HUES64 (cell line): ENCODE data around the gene ZNF764.
A peak's percentile ranks its signal among the peaks of the same experiment; 100 is the strongest.
"Not testable (repeated sequence)": the region's sequence is repeated elsewhere in the genome, so short reads cannot be mapped to it uniquely, and the experiment has no call there.

ENCODE experiments used
- H3K27ac ChIP-seq: 2 replicates; pipeline ENCODE4 v1.7.0; 2013; ENCODE audit warnings: low read depth, low read length, inconsistent platforms
- H3K27me3 ChIP-seq: 2 replicates; pipeline ENCODE4 v1.6.1; 2013; ENCODE audit warnings: mild to moderate bottlenecking, low read length; ENCODE audit not compliant: insufficient read depth
- H3K36me3 ChIP-seq: 2 replicates; pipeline ENCODE4 v1.6.1; 2013; ENCODE audit warnings: mild to moderate bottlenecking, low read length; ENCODE audit not compliant: insufficient read depth
- H3K4me1 ChIP-seq: 2 replicates; pipeline ENCODE4 v1.6.1; 2013; ENCODE audit warnings: mild to moderate bottlenecking, low read length, moderate library complexity; ENCODE audit not compliant: insufficient read depth
- H3K4me3 ChIP-seq: 2 replicates; pipeline ENCODE4 v1.5.1; 2013; ENCODE audit warnings: mild to moderate bottlenecking, low read length, moderate library complexity
- H3K9ac ChIP-seq: 2 replicates; pipeline ENCODE4 v1.6.1; 2013; ENCODE audit warnings: mild to moderate bottlenecking, low read depth, low read length
- H3K9me3 ChIP-seq: 2 replicates; pipeline ENCODE4 v1.6.1; 2013; ENCODE audit warnings: low read depth, low read length; ENCODE audit not compliant: insufficient read depth
- WGBS: fragments of 150-250, 120-280 bp; methylation state at CpG from one replicate; pipeline ENCODE4 v1.1.7; 2013; ENCODE audit warnings: missing lambda C conversion rate; 5-methylcytosine and 5-hydroxymethylcytosine counted together

Gene ZNF764

GRCh38 chr16:30589582-30589981 lies 31.4 kb upstream of the ZNF764 start:
- WGBS, result 90% methylated on average over 2 of the region's 2 CpGs
- not testable (repeated sequence) for H3K27ac ChIP-seq, H3K27me3 ChIP-seq, H3K4me3 ChIP-seq, H3K4me1 ChIP-seq, H3K9ac ChIP-seq, H3K9me3 ChIP-seq
- peaks cover 15% of the 10 kb centered on the region for H3K36me3 ChIP-seq

DNA sequence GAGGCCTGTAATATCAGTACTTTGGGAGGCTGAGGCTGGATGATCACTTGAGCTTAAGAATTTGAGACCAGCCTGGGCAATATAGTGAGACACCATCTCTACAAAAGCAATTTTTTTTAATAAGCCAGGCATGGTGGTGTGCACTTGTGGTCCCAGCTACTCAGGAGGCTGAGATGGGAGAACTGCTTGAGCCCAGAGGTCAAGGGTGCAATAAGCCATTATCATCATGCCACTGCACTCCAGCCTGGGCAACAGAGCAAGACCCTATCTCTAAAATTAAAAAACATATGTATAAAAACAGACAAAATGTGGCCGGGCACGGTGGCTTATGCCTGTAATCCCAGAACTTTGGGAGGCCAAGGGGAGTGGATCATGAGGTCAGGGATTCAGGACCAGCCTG lies 30.5 kb upstream of the ZNF764 start:
- Histone ChIP-seq H3K27me3 (no peaks in the 10 kb centered on the region), H3K27ac (no peak overlapping the region), H3K4me3 (no peak overlapping the region), H3K4me1 (peaks cover 4% of the 10 kb centered on the region; the same call in 1 of the 2 replicates), H3K9ac (no peak overlapping the region), H3K36me3 (peaks cover 14% of the 10 kb centered on the region), H3K9me3 (no peaks in the 10 kb centered on the region)
- 93% methylated on average over 2 of the region's 2 CpGs for WGBS

- Histone ChIP-seq H3K9me3 (no peaks in the 10 kb centered on the region), H3K4me1 (peaks cover 4% of the 10 kb centered on the region; the same call in 1 of the 2 replicates), H3K36me3 (peaks cover 40% of the 10 kb centered on the region), H3K27me3 (no peaks in the 10 kb centered on the region), H3K27ac (peak within 1 kb of the TSS; percentile 82), H3K9ac (peak within 1 kb of the TSS; percentile 93), H3K4me3 (peak within 1 kb of the TSS; percentile 71)
- 4% methylated on average over 50 of the region's 50 CpGs for WGBS
Observed at GRCh38 chr16:30585400-30586191, 27.4 kb upstream of the ZNF764 start, which contains the start of gene ZNF785. Gene ZNF785, minus strand, starts transcription at chr16:30585697. Its CDS starts 86 bp downstream, at chr16:30585611.

GRCh38 chr16:30585022-30585399 lies 26.8 kb upstream of the ZNF764 start:
- 1% methylated on average over 20 of the region's 23 CpGs for WGBS
- Histone ChIP-seq H3K4me3 (peak overlapping the region; percentile 71), H3K4me1 (peaks cover 4% of the 10 kb centered on the region; the same call in 1 of the 2 replicates)

GRCh38 chr16:30582611-30583340 lies 24.6 kb upstream of the ZNF764 start:
- Histone ChIP-seq H3K27ac (no peak overlapping the region), H3K36me3 (peaks cover 51% of the 10 kb centered on the region), H3K9ac (no peak overlapping the region), H3K9me3 (no peaks in the 10 kb centered on the region), H3K4me3 (no peak overlapping the region), H3K4me1 (peaks cover 4% of the 10 kb centered on the region; the same call in 1 of the 2 replicates), H3K27me3 (no peaks in the 10 kb centered on the region)
- WGBS, result 97% methylated on average over 48 of the region's 48 CpGs

More at GRCh38 chr16:30585022-30585399, 26.8 kb upstream of the ZNF764 start:
- H3K9ac ChIP-seq, result peak overlapping the region; percentile 93
- H3K27me3 ChIP-seq, result no peaks in the 10 kb centered on the region
- H3K36me3 ChIP-seq, result peaks cover 41% of the 10 kb centered on the region
- no peaks in the 10 kb centered on the region for H3K9me3 ChIP-seq
- peak overlapping the region; percentile 82 for H3K27ac ChIP-seq

DNA sequence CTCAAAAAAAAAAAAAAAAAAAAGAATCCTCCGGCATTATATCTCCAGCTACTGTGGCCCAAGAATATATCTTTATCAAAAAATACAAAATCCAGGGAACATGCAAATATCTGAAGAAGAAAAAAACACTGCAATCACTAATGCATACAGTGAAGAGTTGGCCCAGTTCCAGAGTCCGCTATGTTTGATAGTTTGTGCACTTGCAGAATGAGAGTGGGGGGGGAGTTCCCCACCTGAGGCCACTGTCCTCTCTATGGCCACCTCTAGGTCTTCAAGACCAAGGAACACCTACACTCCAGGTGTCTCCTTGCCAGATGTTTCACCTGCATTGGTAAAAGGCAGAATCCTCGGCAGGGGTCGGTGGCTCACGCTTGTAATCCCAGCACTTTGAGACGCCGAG lies 23.3 kb upstream of the ZNF764 start:
- peaks cover 4% of the 10 kb centered on the region; the same call in 1 of the 2 replicates for H3K4me1 ChIP-seq
- H3K27ac ChIP-seq, result no peak overlapping the region
- H3K27me3 ChIP-seq, result no peaks in the 10 kb centered on the region
- no peaks in the 10 kb centered on the region for H3K9me3 ChIP-seq
- H3K9ac ChIP-seq, result no peak overlapping the region
- no peak overlapping the region for H3K4me3 ChIP-seq
- 96% methylated on average over 6 of the region's 7 CpGs for WGBS
- peaks cover 45% of the 10 kb centered on the region for H3K36me3 ChIP-seq

DNA sequence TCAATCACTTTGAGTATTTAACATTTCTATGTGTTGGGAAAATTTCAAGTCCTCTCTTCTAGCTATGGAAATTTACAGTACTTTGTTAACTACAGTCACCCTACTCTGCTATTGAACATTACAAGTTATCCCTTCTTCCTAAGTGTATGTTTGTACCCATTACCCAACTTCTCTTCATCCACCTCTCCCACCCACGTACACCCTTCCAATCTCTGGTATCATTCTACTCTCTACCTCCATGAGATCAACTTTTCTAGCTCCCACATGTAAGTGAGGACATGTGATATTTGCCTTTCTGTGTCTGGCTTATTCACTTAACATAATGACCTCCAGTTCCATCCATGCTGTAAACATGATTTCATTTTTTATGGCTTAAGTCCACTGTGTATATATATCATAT lies 16.5 kb upstream of the ZNF764 start:
- H3K4me3 ChIP-seq, result no peak overlapping the region
- peaks cover 14% of the 10 kb centered on the region for H3K36me3 ChIP-seq
- whole genome bisulfite sequencing, result 63% methylated on average over 1 of the region's 1 CpG
- no peak overlapping the region for H3K27ac ChIP-seq
- H3K27me3 ChIP-seq, result no peaks in the 10 kb centered on the region
- peaks cover 3% of the 10 kb centered on the region for H3K4me1 ChIP-seq
- H3K9ac ChIP-seq, result no peak overlapping the region
- H3K9me3 ChIP-seq, result no peaks in the 10 kb centered on the region

- no peaks in the 10 kb centered on the region for H3K36me3 ChIP-seq
- H3K9ac ChIP-seq, result peak within 1 kb of the TSS; percentile 86
- H3K4me1 ChIP-seq, result peaks cover 3% of the 10 kb centered on the region
- H3K27ac ChIP-seq, result peak within 1 kb of the TSS; percentile 91
- WGBS, result under 1% methylated on average over 67 of the region's 67 CpGs
- H3K4me3 ChIP-seq, result peak within 1 kb of the TSS; percentile 93
- no peaks in the 10 kb centered on the region for H3K9me3 ChIP-seq
- H3K27me3 ChIP-seq, result no peaks in the 10 kb centered on the region
Observed at GRCh38 chr16:30571445-30572322, 13.5 kb upstream of the ZNF764 start, which contains the start of gene ZNF688. Gene ZNF688, minus strand, starts transcription at chr16:30571714. Its CDS starts 85 bp downstream, at chr16:30571629.

DNA sequence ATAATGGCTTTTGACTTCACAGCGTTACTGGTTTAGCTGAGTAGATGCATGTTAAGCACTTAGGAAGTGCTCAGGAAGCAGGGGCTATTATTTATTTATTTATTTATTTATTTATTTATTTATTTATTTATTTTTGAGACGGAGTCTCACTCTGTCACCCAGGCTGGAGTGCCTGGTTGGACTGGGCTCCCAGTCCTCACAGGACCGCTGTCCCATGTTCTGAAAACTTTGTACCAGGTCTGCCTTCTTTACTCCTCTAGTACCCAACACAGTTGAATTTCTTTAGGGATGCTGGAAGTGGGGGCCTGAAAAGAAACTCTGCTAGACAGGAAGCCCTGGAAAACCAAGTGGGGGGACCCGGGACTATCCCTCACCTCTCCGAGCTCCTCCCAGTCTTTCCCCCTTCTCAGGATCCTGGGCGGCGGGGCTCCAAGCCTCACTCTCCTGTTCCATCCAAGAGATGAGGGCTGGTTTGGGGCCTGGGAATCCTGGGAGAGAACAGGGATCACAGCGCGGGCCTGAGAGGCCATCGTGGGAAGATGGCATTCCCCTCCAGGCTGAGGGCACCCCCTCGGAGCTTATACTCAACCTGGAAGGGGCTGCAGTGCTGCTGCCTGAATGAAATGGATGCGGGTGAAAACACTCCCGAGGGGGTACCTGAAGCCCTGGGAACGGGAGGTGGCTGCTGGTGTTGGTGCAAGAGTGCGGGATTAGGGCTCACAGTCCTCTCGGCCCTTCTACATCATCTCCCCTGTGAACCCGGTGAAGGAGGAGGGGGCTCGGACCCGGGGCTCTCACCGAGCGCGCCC lies 12.7 kb upstream of the ZNF764 start:
- Histone ChIP-seq H3K9me3 (no peaks in the 10 kb centered on the region), H3K4me3 (peak overlapping the region; percentile 93), H3K36me3 (no peaks in the 10 kb centered on the region), H3K4me1 (peaks cover 3% of the 10 kb centered on the region), H3K27ac (peak overlapping the region; percentile 91; the same call in 1 of the 2 replicates), H3K27me3 (no peaks in the 10 kb centered on the region), H3K9ac (peak overlapping the region; percentile 86)
- WGBS, result 15% methylated on average over 21 of the region's 22 CpGs
